K562 (cell line): Measurements from ENCODE around the gene ATF5. TPM values are rescaled to one million over a fixed set of nuclear protein-coding genes. Genes with fewer than 3 reads are reported as not detected.

Source experiments
- BHLHE40 ChIP-seq: IDR thresholded peaks from 2 replicates; pipeline ENCODE4 v1.6.1; 2011; ENCODE audit warnings: low read length, improper control_type of control experiment
- E2F3 ChIP-seq: fragments of 250-450 bp; sonication (Bioruptor Pico); IDR thresholded peaks from 2 replicates; pipeline ENCODE4 v1.4.0; 2020; ENCODE audit warnings: mild to moderate bottlenecking
- EP300 ChIP-seq: IDR thresholded peaks from 2 replicates; pipeline ENCODE4 v1.6.1; 2012; ENCODE audit warnings: low read length, improper control_type of control experiment
- GABPA ChIP-seq: fragments of 200-800 bp; sonication (Bioruptor generic); conservative IDR thresholded peaks from 2 replicates; pipeline ENCODE4 v1.6.1; 2016; ENCODE audit warnings: low read depth, missing genetic modification characterization, missing compliant biosample characterization
- HNRNPUL1 ChIP-seq: fragments of 200-400 bp; formaldehyde crosslinking; IDR thresholded peaks from 2 replicates; pipeline ENCODE4 v1.6.1; 2017; ENCODE audit warnings: low read length
- LARP7 ChIP-seq: fragments of 450-650 bp; IDR thresholded peaks from 2 replicates; pipeline ENCODE4 v1.6.1; 2016
- MAFK ChIP-seq: IDR thresholded peaks from 2 replicates; pipeline ENCODE4 v1.6.1; 2011; ENCODE audit warnings: low read length, improper control_type of control experiment
- NFIX ChIP-seq: fragments of 250-450 bp; sonication (Bioruptor Pico); IDR thresholded peaks from 2 replicates; pipeline ENCODE4 v1.4.0; 2020; ENCODE audit warnings: low read depth, mild to moderate bottlenecking, moderate library complexity
- NRF1 ChIP-seq, 2 experiments: fragments of 450-650 bp; IDR thresholded peaks in 1 of 2; conservative IDR thresholded peaks in 1 of 2; 2 replicates each; pipeline ENCODE4 v1.6.1; 2014; ENCODE audit warnings: mild to moderate bottlenecking in 2 of 2
- POLR2G ChIP-seq: fragments of 200-400 bp; formaldehyde crosslinking; IDR thresholded peaks from 2 replicates; pipeline ENCODE4 v1.6.1; 2017; ENCODE audit warnings: low read depth, mild to moderate bottlenecking, antibody characterized with exemption, low read length, moderate library complexity
- PTTG1 ChIP-seq: fragments of 450-650 bp; IDR thresholded peaks from 2 replicates; pipeline ENCODE4 v1.6.1; 2016; ENCODE audit warnings: low read depth, mild to moderate bottlenecking, missing genetic modification characterization, missing compliant biosample characterization
- RBFOX2 ChIP-seq: fragments of 200-400 bp; formaldehyde crosslinking; IDR thresholded peaks from 2 replicates; pipeline ENCODE4 v1.6.1; 2017; ENCODE audit warnings: low read depth, mild to moderate bottlenecking, low read length, moderate library complexity
- RBM22 ChIP-seq: fragments of 200-400 bp; formaldehyde crosslinking; IDR thresholded peaks from 2 replicates; pipeline ENCODE4 v1.6.1; 2018; ENCODE audit warnings: low read length, low read depth; ENCODE audit not compliant: poor library complexity, severe bottlenecking
- SRSF9 ChIP-seq: fragments of 200-400 bp; formaldehyde crosslinking; IDR thresholded peaks from 2 replicates; pipeline ENCODE4 v1.6.1; 2017; ENCODE audit warnings: low read depth, low read length, borderline replicate concordance
- TBL1XR1 ChIP-seq, 2 experiments: IDR thresholded peaks; 2 replicates each; pipeline ENCODE4 v1.6.1; 2012; ENCODE audit warnings: improper control_type of control experiment in 2 of 2, low read length in 2 of 2, mild to moderate bottlenecking in 1 of 2
- WHSC1 ChIP-seq: IDR thresholded peaks from one replicate; pipeline ENCODE4 v1.6.1; 2012; ENCODE audit warnings: low read length, control low read depth, inconsistent platforms
- ZNF140 ChIP-seq: fragments of 250-450 bp; sonication (Bioruptor Pico); IDR thresholded peaks from 2 replicates; pipeline ENCODE4 v1.8.0; 2021; ENCODE audit warnings: moderate library complexity, mild to moderate bottlenecking, inconsistent platforms
- ZNF282 ChIP-seq: sonication (generic); formaldehyde crosslinking; IDR thresholded peaks from 2 replicates; pipeline ENCODE4 v1.8.1; 2023; ENCODE audit warnings: missing genetic modification reagents
- ZNF609 ChIP-seq: sonication (generic); formaldehyde crosslinking; IDR thresholded peaks from 2 replicates; pipeline ENCODE4 v1.8.1; 2023; ENCODE audit warnings: missing genetic modification reagents, mild to moderate bottlenecking, borderline replicate concordance
- polyA plus RNA-seq, 8 experiments: library from polyadenylated mRNA; depleted of rRNA in 4 of 8; stranded (reverse) in 5 of 8; unstranded in 3 of 8; fragments of >200 nt; fragmentation: Nextera tagmentation in 2 of 8; fragmentation: Illumina TruSeq in 1 of 8; extraction: Ambion mirVana in 2 of 8; extraction: Trizol in 1 of 8; gene quantifications; 2 replicates each; pipeline versions ENCODE4 v1.2.1 to v1.2.3, GENCODE V29; 2011 to 2014; ENCODE audit warnings: inconsistent platforms in 1 of 8, missing spikeins in 1 of 8
- total RNA-seq, 7 experiments: library from RNA; depleted of rRNA in 6 of 7; stranded (reverse); fragments of >200 nt in 6 of 7; fragmentation: Illumina TruSeq in 2 of 7; extraction: Trizol in 2 of 7; gene quantifications; 2 replicates each; pipeline versions ENCODE4 v1.2.1 to v1.2.3, GENCODE V29; 2011 to 2021; ENCODE audit warnings: low replicate concordance in 1 of 7
- TF ChIP-seq, protein P1 (sequence below): fragments of 250-450 bp; sonication (Bioruptor Pico); IDR thresholded peaks from 2 replicates; pipeline ENCODE4 v1.9.0; 2021; ENCODE audit warnings: mild to moderate bottlenecking
- TF ChIP-seq, protein P2 (sequence below), 2 experiments: fragments of 450-650 bp; IDR thresholded peaks; 2 replicates each; pipeline ENCODE4 v1.6.1; 2018; ENCODE audit warnings: mild to moderate bottlenecking in 2 of 2, low read depth in 1 of 2; ENCODE audit not compliant: partially characterized antibody in 2 of 2

ATF5 gene
- total and polyA plus RNA-seq, 9 of the 15 experiments (the other 6 are each of a cell fraction or from before 2014, with no cell fraction given), result 3.0 to 57.6 (median 11.1) TPM

DNA sequence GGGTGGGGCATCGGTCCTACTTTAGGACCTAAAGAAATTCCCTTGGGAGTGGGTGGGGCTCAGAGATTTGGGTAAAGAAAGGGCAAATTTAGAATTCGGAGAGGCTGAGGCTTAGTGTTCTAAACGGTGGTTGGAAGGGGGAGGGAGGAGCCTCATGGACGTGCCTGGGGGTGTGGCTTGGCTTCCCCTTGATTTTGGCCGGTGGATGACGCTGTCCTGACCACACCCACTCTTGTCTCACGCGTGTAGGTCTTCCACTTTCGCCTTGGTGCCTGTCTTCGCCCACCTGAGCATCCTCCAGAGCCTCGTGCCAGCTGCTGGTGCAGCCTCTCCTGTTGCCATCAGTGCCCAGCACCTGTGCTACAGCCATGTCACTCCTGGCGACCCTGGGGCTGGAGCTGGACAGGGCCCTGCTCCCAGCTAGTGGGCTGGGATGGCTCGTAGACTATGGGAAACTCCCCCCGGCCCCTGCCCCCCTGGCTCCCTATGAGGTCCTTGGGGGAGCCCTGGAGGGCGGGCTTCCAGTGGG, 1.5 kb downstream of the ATF5 start (continued):
- TF ChIP-seq MAFK (no peak), LARP7 (no peak), ZNF609 (CRISPR knock-in tag) (no peak), ZNF282 (CRISPR knock-in tag) (no peak; the same call in 1 of the 2 replicates), PTTG1 (tag) (no peak), NRF1 (conservative IDR thresholded peaks at IDR 0.05 in 1 of 2, IDR thresholded peaks at IDR 0.05 in 1 of 2) (no peak), E2F3 (no peak), BHLHE40 (no peak), GABPA (no peak), WHSC1 (no peak), SRSF9 (no peak), RBM22 (peak; percentile 99), ZNF140 (CRISPR knock-in tag) (no peak), RBFOX2 (peak; percentile 86), POLR2G (peak; percentile 93), NFIX (CRISPR knock-in tag) (no peak), TBL1XR1 (IDR thresholded peaks at IDR 0.05; ENCODE audit: low read length in 2 of 2) (no peak; a peak in 1 of 4 replicates), EP300 (no peak), HNRNPUL1 (no peak)
- TF ChIP-seq, protein P1, sequence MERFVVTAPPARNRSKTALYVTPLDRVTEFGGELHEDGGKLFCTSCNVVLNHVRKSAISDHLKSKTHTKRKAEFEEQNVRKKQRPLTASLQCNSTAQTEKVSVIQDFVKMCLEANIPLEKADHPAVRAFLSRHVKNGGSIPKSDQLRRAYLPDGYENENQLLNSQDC (CRISPR knock-in tag), result no peak
- TF ChIP-seq, protein P2, sequence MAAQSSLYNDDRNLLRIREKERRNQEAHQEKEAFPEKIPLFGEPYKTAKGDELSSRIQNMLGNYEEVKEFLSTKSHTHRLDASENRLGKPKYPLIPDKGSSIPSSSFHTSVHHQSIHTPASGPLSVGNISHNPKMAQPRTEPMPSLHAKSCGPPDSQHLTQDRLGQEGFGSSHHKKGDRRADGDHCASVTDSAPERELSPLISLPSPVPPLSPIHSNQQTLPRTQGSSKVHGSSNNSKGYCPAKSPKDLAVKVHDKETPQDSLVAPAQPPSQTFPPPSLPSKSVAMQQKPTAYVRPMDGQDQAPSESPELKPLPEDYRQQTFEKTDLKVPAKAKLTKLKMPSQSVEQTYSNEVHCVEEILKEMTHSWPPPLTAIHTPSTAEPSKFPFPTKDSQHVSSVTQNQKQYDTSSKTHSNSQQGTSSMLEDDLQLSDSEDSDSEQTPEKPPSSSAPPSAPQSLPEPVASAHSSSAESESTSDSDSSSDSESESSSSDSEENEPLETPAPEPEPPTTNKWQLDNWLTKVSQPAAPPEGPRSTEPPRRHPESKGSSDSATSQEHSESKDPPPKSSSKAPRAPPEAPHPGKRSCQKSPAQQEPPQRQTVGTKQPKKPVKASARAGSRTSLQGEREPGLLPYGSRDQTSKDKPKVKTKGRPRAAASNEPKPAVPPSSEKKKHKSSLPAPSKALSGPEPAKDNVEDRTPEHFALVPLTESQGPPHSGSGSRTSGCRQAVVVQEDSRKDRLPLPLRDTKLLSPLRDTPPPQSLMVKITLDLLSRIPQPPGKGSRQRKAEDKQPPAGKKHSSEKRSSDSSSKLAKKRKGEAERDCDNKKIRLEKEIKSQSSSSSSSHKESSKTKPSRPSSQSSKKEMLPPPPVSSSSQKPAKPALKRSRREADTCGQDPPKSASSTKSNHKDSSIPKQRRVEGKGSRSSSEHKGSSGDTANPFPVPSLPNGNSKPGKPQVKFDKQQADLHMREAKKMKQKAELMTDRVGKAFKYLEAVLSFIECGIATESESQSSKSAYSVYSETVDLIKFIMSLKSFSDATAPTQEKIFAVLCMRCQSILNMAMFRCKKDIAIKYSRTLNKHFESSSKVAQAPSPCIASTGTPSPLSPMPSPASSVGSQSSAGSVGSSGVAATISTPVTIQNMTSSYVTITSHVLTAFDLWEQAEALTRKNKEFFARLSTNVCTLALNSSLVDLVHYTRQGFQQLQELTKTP (IDR thresholded peaks at IDR 0.05; ENCODE audit: low read depth in 1 of 2, partially characterized antibody in 2 of 2), result peak; percentile 20 to 42
